ENCODE measurements around the gene COL4A2.
"Not testable (repeated sequence)": the region's sequence is repeated elsewhere in the genome, so short reads cannot be mapped to it uniquely, and the experiment has no call there.

The COL4A2 gene

DNA sequence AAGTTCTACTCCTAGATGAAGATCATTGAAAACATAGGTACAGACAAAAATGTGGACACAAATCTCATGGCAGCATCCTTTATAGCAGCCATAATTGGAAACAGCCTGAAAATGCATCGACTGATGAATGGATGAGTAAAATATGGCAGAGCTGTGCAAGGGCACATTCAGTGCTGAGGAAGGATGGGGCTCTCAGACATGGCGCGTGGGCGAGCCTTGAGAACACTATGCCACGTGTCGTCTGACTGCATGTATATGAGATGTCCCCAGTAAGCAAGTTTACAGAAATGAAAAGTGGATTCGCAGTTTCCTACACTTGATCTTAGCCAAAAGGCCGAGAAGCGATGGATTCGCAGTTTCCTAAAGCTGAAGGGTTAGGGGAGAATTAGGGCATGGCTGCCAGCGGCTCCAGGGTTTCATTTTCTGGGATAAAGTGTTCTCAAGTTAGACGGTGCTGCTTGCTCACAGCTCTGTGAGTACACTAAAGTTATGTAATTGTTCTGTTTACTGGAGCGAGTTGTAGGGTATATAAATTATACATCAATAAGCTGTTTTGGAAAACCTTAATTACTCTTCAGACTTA, 176.4 kb downstream of the COL4A2 start:
- DNase-seq: no peak

DNA sequence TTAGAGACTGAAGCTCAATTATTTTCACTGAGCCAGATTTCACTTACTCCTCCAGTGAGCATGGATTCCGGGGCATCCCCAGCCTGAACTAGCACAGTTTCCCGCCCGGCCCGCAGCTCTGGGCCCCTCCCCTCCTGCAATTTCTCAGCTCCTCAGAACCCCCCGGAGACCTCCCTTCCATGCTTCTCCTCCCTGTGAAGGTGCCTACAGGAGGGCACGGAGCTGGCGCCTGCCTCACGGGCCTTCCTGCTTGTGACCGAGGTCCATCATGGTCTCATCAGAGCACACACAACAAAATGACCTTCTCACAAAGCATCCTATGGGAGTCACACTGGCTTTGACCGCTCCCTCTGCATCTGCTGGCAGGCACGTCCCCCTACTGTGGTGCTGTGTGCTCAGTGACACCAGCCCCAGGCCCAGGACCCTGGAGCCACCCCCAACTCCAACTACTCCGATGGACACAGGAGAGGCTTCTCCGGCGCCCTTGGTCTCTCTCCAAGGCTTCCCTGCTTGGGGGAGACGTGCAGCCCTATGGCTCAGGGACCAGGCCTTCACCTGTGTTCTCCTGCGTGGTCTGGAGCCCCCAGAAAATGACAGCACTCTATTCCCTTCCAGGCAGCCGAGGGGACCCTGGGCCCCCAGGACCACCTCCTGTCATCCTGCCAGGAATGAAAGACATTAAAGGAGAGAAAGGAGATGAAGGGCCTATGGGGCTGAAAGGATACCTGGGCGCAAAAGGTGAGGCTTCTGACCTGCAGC, 177.4 kb downstream of the COL4A2 start:
- DNase-seq: no peak

DNA sequence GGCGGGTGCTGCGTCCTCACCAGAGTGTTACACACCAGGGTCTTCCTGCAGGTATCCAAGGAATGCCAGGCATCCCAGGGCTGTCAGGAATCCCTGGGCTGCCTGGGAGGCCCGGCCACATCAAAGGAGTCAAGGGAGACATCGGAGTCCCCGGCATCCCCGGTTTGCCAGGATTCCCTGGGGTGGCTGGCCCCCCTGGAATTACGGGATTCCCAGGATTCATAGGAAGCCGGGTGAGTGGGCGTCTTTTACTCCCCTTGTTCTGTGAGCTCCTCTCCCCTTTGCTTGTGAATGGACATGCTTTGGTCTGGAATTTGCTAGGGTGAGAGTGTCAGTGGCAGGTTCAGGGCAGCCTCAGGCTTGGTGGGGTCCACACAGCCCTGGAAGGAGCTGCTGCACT, 178.5 kb downstream of the COL4A2 start:
- peak; percentile 60 for DNase-seq

DNA sequence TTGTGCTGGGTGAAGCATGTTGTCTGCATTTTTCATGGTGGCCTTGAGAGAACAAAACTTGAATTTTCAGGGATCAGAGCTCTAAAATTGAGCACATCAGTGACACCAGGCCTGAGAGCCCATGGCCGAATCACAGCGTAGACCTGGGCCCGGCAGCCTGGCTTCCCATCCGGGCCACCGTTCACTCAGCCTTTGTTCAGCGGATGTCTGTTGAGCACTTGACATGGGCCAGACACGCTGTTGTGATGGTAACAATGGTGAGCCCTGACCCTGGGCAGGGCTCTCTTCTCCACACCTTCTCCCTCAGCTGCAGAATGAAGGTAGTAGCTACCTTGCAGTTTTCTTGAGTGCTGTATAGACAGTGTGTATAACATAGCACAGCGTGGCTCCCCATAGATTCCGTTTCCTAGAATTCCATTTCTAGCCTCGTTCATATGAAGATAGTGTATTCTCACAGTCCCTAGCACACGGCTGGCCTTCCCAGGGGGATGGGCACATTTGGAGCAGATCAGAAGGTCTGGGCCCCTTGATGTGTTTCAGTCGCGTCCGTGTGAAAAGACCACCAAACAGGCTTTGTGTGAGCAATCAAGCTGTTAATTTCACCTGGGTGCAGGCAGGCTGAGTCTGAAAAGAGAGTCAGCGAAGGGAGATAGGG, 179.1 kb downstream of the COL4A2 start:
- no peak for DNase-seq

DNA sequence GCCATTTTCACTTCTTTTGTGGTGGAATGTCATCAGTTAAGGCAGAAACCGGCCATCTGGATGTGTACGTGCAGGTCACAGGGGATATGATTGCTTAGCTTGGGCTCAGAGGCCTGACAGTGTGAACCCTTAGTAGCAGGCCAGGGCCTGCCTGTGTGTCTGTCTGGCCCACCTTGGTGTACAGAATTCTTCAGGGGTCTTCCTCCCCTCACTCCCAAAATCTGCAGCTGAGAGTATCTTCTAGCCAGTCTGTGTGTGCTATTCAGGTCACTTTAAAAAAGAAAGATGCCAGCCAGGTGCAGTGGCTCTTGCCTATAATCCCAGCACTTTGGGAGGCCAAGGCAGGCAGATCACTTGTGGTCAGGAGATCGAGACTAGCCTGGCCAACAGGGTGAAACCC, 179.8 kb downstream of the COL4A2 start:
- not testable (repeated sequence) for DNase-seq

DNA sequence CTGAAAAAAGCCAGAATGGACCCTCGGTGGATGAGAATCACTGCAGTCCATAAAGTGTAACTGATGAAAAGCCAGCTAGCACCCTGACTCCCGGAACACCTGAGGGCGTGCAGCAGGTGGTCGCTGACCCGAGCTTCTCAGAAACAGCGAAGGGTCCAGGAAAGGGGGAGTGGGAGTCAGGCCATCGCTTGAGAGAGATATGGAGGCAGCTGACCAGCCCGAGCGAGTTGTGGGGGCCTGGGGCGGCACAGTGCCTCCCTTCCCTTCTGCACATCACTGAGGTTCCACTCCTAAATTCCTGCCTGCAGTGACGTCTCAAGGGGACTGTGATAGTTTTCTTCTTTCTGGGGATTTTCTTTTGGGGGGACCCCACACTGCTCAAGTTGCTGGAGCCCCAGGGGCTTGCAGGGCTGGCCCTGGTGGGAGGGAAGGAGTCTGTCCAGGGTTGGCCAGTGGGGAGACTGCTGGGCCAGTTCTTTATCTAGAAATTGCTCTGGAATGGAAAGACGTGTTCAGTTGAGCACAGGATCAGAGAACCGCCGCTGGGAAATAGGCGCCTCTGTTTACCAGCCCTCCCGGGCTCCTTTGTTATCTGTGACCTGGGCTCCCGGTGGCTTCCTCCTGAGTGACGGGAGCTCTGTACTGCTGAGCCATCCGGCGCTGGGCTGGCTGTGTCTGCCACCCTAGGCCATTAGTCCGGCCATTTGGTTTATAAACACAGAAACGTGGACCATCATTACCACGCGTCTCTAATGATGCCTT, 183.1 kb downstream of the COL4A2 start:
- no peak for DNase-seq

DNA sequence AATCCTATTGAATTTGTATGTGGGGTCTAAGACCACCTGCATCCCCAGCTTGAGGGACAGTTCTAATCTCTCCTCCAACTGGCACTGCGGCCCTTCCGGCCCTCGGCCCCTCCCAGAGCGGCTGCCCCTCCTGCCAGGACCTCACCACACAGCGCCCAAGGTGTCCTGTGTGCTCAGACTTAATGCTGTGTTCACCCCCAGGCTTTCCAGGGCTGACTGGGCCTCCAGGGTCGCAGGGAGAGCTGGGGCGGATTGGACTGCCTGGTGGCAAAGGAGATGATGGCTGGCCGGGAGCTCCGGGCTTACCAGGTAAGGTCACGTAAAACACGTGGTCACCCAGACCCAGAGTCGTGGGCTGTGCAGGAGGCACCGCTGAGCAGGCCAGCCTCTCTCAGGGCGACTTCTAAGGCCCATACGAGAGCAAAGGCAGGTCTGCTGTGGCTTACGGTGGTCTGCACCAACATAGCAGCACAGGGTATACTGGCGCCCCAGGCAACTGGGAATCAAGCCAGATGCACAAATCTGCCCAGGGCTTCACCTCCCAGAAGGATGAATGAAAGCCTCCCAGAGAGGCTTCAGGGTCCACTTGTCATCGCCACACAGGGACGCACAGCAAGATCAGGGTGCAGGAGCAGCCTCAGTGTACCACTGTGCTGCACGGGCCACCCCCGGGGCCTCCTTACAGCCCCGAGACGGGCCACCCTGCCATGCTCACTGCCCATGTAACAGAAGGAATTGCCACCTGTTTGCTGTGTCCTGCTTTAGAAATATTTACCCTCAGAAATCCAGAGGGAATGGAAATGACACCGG, 185.0 kb downstream of the COL4A2 start:
- no peak for DNase-seq

DNA sequence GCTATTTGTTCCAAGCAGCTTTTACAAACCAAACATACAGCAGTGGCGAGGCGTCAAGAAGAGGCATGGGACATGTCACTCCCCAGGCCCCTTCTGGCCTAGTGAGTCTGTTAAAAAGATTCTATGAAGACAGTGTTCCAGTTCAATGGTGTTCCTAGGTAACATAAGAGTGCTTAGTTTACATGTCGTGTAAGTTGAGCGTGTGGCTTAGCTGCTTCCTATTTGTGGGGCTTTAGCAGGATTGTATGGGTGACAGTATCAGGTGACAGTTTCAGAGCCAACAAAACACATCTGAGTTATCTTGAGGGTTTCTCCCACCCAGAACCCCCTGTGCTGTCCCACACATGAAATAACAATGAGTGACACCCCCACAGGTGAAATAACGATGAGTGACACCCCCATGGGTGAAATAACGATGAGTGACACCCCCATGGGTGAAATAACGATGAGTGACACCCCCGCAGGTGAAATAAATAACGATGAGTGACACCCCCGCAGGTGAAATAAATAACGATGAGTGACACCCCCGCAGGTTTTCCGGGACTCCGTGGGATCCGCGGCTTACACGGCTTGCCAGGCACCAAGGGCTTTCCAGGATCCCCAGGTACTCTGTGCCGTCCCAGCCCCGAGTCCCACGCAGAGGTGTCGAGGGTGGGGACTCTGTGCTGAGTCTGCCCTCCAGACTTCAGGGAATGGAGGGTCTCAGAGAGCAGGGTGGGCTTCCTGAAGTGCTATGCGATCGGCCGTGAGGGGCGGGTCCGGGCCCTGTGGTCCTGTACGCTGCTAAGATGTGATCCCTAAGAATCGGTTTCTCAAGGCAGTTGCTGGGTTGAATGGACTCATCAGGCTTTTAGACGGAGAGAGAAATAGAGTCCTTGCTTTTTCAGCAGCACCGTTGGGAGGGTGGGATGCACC, 185.9 kb downstream of the COL4A2 start:
- DNase-seq: no peak

DNA sequence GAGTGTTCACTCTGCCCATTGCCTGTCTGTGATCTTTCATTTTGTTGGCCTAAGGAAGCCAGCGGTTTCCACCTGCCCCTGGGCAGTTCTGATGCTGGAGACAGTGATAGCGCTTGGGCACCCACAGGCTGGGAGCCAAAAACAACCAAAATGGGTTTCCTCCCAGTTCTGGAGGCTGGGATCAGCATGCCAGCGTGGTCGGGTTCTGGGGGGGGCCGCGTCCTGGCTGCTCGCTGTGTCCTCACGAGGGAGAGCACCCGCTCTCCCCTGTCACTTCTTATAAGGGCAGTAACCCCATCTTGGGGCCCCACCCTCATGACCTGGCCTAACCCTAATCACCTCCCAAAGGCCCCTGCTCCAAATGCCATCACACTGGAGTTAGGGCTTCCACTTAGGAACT, 186.5 kb downstream of the COL4A2 start:
- no peak for DNase-seq

DNA sequence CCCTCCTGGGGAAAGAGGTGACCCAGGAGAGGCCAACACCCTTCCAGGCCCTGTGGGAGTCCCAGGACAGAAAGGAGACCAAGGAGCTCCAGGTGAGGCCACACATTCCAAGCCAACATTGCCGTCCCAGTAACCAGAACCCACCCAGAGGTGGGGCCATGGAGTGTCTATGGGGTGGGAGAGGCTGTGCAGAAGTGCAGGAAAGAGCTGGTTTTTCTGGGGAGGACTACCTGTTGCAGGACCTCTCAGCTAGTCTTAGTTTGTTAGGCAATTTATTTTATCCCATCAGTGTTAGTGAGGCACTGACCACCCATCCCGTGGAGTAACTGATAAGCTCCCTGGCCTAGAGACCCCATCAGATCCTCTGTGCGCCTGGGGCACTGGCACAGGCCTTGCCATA, 188.3 kb downstream of the COL4A2 start:
- no peak for DNase-seq

DNA sequence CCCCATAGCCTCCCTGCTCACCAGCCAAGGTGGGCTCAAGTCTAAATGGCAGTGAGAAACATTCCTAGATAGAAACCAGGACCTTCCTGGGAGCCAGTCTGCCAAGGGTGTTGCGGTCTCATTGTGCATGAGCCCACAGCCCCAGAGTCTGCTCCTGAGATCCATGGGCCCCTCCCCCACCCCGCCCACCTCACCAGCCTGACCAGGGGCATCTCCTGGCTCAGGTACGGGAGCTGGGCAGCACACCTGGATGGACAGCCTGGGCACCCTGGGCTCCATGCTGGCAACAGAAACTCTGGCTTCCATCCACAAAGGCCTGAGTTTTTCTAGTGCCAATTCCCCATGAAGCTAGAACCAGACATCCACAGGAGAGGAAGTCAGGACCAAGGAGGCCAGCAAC, 188.8 kb downstream of the COL4A2 start:
- DNase-seq: no peak

DNA sequence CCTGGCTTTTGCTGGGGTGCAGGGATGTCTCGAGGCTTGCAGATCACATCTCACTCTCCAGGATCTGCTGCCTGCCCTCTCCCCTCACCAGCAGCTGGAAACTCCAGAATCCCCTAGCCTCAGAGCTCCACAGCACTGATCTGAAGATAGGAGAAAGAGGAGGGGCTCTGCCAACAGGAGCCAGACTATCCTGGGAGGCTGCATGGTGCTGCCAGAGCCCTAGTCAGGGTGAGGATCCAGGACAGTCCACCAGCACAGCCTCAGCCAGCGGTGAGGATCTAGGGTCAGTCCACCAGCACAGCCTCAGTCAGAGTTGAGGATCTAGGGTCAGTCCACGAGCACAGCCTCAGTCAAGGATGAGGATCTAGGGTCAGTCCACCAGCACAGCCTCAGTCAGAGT, 189.2 kb downstream of the COL4A2 start:
- DNase-seq: no peak

DNA sequence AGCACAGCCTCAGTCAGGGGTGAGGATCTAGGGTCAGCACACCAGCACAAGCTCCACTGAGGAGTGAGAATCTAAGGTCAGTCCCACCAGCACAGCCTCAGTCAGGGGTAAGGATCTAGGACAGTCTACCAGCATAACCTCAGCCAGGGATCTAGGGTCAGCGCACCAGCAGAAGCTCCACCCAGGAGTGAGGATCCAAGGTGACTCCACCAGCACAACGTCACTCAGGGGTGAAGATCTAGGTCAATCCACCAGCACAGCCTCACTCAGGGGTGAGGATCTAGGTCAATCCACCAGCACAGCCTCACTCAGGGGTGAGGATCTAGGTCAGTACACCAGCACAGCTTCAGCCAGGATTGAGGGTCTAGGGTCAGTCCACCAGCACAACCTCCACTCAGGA, 189.9 kb downstream of the COL4A2 start:
- no peak for DNase-seq

DNA sequence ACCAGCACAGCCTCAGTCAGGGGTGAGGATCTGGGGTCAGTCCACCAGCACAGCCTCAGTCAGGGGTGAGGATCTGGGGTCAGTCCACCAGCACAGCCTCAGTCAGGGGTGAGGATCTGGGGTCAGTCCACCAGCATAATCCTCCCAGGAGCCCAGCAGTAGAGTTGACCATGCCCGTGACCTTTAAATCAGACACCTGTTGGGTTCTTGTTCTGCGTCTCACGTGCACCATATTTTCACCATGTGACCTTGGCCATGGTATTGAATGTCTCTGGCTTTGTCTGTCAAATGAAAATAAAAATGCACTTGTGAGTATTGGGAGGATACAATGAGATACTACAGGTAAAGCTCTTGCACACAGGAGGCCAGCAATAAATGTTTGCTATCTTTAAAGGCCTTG, 190.8 kb downstream of the COL4A2 start:
- not testable (repeated sequence) for DNase-seq

DNA sequence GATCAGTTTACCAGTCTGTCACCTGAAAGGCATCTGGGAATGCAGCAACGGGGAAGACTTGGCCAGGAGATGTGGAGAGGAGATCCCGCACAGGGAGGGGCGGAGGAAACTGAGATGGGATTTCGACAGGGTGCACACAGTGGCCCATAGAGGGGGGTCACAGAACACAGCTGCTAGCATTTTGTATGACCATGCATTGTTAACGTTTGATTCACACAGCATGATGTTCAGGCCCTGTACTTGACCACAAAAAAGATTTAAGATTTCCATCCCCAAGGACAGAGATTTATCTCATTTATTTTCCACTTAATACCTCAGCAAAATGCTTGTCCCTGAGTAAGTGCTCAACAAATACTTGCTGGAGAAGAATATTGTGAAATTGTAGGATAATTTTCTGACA, 191.2 kb downstream of the COL4A2 start:
- no peak for DNase-seq

DNA sequence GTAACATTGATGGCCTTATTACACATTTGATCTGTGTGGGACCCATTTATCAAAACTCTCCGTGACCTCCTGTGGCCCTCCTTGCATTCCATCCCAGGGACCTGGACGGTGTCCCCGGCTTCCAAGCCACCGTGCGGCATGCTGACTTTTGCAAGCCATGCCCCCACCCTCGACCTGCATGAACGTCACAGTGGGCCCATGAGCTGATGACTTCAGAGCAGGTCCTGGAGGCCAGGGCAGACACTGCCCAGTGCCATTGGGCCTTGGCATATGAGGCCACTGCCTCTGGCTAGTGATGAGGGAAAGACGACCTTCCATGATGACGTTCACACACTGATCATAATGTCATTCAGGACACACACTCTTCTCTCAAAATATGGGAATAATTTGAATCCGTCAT, 191.7 kb downstream of the COL4A2 start:
- no peak for DNase-seq

DNA sequence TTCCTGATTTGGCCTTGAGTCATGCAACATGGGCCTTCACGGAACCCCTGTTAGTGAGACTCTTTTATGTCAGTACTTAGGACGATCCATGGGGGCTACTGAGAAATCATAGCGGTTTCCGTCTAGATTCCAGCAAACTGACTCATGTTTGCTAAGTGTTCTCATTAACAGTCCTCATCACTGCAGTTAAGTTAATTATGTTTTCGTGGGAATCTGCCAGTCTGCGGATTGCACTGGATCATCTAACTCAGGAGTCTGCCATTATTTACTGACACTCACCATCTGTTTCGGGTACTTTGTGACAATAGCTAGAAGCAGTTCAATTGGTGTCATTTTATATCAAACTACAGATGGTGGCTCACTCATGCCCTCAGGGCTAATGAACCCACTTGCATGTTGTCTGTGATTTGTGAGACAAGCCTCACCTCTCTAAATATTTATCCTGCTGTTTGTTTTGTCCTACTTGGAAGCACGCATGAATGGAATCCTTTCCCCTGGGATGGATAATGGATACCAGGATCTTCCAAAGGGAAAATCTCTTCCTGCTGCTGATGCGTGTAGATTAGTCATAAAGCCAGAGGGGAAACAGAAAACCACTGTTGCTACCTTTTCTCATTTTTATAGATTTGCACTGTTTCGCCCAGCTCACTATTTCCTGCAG, 192.7 kb downstream of the COL4A2 start:
- peak; percentile 64 for DNase-seq

DNA sequence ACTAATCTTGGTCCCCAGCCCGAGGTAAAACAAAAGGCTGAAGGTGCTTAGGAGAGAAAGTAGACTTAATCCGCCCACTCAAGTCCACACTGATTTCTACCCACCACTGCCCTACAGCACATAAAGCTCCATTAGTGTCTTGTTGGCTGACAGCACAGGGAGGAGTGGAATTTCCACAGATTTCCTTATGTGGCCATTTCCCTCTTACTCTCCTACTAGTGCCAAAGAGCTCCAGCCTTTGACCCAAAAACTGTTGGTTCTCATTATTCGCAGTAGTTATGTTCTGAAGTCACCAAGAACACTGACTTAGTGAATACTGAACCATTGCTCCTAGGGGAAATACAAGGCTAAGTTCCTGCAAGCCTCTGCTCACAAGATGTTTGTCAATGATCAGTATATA, 193.3 kb downstream of the COL4A2 start:
- no peak for DNase-seq

DNA sequence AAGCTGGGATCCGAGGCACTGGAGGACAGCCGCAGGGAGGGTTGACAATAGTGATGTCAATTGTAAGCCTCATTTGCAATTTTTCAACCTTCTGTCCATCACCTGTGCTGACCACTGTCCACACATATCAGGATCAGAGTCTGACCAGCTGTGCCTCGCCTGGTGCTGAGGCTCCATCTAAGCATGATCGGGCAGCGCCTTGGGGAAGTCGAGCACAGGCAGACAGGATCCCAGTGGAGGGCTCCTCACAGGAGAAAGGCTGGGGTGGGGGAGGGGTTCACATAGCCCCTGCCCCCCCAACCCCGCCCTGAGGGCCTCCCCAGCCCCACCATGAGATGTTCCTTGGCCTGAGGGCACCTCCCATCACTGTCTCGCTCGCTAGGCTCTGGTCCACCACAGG, 194.1 kb downstream of the COL4A2 start:
- no peak for DNase-seq

DNA sequence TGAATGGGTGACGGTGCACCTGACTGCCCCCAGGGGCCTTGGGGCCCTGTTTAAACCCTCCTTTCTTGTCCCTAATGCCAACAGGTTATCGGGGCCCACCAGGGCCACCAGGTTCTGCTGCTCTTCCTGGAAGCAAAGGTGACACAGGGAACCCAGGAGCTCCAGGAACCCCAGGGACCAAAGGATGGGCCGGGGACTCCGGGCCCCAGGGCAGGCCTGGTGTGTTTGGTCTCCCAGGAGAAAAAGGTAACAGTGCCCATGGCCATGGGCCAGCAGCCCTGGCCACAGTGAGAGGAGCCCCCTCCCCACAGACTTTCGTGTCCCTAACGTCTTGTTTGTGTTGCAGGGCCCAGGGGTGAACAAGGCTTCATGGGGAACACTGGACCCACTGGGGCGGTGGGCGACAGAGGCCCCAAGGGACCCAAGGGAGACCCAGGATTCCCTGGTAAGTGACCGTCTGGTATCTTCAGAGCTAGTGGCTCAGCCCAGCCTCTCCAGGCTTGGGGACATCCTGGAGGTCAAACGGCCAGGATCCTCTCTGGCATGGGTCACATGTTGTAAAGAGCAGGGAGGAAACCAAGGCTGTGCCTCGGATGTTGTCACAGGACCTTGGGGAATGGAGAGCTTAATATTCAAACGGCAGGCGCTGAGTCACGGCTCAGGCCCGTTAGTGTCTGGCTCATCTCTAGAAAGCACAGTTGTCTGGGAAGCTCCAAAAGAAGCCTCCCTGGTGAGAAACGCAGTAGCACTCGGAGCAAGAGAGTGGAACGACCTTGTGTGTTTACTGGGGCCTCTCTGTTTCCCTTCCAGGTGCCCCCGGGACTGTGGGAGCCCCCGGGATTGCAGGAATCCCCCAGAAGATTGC, 196.2 kb downstream of the COL4A2 start:
- DNase-seq: no peak
